ENCODE measurements around the gene DDRGK1.
"Not testable (repeated sequence)": the region's sequence is repeated elsewhere in the genome, so short reads cannot be mapped to it uniquely, and the experiment has no call there.

Gene DDRGK1

DNA sequence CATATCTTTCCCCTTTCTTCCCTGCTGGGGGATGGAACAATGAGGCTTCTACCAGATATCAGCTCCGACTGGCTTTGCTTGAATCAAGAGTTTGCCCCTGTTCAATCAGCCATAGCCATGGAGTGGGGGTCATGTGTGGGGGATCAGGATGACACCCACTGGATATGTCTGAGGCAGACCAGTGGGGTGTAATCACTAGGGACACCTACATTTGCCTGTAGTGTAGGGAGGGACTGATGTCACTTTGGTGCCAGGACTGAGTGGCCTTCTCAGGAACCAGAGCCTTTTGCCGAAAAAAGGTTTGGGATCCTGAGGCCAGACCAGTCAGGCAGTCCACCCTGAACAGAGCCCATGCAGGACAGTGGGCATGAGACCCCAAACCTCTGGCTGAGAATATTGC, 5.9 kb upstream of the DDRGK1 start:
- DNase-seq, result no peak

GRCh38 chr20:3209946-3210317, 5.5 kb upstream of the DDRGK1 start:
- DNase-seq, result peak in 1 of 2 experiments; percentile 14

DNA sequence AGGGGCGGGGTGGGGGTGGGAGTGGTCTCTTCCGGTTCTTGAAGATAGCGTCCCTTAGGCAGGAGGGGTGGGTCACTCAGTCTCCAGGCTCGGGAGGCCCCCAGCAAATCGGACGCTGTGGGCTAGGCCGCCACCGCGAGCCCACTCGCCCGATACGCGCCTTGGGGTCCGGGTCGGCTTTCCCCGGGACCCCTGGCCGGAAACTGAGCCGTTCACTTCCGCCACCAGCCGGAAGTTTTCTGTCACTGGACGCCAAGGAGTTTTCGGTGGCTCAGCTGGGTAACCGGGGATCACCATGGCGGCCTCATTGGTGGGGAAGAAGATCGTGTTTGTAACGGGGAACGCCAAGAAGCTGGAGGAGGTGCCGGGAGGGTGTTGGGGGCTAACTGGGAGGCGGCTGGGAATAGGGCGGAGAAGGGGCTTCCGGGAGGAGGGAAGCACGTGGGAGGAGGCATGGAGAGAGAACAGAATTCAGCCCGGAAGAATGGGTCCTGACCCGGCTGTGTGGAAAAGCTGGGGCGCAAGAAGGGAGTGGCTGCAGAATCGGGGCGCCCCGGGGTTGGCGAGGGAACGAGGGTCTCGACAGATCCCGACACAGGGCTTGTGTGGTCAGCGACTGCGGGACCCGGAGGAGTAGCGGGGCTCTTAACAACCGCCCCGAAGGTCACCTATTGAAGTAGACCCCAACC, 4.9 kb upstream of the DDRGK1 start, which contains the start of gene ITPA:
TSS of gene ITPA (plus strand) at position 242 of the 689 bp plus-strand sequence. CDS start at position 296, 54 bp downstream.
- DNase-seq, result peak; percentile 25 to 45

GRCh38 chr20:3208786-3209256, 4.3 kb upstream of the DDRGK1 start:
- DNase-seq, result no peak

- peak; percentile 71 to 85 for DNase-seq
Measured at GRCh38 chr20:3203315-3204123, 963 bp downstream of the DDRGK1 start.

DNA sequence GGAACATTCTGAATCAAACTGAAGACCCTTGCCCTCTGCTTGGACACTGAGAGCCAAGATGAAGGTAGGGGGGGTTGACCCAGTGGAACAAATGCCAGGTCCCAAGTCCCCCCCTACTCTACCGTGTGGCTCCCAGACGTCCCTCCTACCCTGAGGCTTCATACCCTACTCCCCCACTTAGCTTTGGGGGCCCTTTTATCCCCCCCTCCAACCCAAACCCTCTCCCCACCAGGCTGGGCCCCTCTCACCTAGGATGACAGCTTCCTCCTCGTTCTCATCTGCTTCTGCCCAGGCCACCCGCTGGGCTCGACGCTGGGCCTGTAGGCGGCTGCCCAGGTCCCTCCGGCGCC, 1.5 kb downstream of the DDRGK1 start:
- peak in 1 of 2 experiments; percentile 39 for DNase-seq

GRCh38 chr20:3199976-3200755, 4.3 kb downstream of the DDRGK1 start:
- no peak for DNase-seq

GRCh38 chr20:3199206-3199605, 5.3 kb downstream of the DDRGK1 start:
- no peak for DNase-seq

DNA sequence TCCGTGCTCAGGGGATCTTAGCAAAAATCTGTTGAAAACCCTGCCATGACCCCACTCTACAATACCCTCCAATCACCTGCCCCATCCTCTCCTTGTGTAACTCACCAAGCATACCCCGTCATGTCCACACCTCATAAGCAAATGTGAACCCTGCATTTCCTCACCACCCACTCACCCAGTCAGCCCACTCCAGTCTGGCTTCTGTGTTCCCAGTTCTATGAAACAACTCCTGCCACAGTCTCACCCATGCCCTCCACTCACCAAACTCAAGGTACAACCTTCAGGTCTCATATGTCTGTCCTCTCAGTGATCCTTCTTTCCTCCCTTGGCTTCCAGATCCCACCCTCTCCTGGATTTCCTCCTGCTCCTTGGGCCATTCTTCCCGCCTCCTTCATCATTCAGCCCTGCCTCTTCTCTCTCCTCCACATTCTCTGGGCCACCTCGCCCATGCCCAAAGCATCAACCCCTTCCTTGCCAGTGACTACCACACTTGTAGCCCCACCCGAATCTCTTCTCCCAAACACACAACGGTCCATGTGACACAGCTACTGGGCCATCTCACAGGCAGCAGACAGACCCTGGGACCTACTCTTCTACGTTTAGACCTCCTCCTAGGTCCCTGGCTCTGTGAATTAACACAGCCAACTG, 8.8 kb downstream of the DDRGK1 start:
- no peak for DNase-seq

DNA sequence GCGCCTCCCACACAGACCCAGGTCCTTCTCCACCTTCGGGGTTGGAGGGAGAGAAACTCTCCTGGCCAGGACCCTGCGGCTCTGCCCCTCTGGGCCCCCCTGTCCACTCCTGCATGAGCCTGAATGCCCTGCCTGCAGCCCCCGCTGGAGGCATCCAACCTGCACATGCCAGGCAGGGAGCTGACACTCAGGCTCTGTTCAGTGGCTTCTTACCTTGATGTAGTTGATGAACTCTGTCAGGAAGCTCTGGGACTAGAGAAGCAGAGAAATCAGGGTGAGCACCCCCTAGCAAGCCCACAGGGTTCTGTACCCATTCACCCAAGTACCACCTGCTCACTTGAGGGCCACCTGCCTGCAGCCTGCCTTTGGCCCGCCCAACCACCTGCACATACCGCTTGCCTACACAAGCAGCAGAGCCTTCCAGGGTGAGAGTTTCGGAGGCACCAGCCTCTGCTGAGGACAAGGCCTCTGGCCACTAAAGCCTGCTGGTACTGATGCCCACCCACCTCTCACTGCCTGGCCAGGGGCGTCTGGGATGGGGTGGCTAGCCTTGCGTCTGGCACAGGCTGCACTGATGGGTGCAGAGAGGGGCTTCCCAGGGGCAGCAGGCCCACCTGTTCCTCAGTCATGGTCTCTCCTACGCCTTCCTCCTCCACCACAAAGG, 9.7 kb downstream of the DDRGK1 start:
- no peak for DNase-seq

DNA sequence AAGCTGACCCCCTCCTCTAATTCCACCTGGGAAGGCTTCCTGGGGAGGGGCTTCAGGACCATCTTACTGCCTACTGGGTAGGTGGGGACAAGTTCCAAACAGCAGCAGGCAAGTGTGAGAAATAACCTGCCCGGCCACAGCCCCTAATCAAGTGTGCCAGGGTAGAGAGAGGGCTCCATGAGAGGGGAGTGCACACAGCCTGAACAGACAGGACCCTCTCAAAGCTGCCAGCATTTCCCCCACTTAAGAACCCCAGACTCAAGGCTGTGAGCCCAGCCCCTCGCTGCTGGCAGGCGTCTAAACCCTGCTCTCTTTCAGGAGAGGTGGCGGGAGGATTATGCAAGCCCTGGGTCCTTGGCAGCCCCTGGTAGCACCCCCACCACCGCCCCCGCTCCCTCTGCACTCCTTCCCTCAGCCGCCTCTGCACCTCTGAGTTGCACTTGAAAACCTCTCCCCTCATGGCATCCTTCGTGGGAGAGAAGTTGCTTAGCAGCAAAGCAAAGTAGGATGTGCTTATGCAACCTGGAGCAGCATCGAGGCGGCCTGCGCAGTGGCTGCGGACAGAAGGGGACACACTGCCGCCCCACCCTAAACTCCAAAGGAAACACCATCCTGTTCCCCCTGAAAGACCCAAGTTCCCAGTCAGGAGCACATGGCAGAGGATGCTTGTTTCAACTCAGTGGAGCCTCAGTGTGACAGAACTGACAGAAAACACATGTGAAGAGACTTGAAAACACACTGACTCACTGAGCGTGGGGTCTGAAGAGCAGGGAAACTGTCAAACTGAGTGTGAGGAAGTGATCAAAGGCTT, 10.5 kb downstream of the DDRGK1 start:
- DNase-seq, result no peak

GRCh38 chr20:3192226-3193015, 12.1 kb downstream of the DDRGK1 start:
- no peak for DNase-seq

DNA sequence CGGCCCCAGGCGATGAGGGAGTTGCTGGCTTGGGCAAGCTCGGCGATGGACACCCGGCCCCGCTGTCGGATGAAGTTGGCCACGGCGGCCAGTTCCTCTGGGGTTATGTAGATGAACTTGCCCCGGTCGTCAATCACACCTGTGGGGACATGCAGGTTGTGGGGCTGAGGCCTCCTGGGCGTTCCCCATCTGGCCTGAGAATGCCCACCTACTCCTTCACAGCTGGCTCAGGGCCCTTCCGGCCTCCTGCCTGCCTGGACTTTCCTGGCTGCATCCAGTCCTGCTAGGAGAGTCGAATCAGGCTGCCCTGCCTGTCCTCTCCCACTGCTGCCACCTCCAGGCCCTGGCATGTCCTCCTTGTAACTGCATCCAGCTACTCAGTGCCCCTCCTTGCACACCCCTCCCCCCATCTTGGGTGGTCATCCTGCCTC, 13.8 kb downstream of the DDRGK1 start:
- no peak for DNase-seq

- no peak for DNase-seq
Measured at GRCh38 chr20:3189561-3190131, 14.8 kb downstream of the DDRGK1 start.

DNA sequence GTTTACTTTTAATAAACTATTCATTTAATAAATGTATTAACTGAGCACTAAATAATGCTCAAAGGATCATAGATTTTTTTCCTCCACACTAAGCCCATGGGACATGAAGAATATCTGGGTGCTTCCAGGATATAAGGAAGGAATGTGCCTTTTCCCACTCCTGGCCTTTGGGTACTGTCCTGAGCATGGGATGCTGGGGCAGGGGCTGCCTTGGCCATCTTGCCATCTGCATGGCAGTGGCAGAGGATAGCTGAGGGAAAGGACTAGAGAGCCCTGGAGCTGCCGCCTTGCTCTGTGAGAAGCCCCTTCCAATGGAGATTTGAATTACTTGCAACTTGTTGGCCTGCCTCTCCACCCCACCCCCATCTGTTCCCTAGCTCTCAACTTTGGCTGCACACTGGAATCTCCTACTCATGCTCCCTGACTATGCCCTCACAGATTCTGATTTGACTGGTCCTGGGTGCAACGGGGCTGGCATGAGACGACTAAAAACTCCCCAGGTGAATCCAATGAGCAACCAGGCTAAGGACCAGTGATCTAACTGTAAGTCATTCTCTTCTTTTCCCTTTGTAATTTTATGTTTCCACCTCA, 15.6 kb downstream of the DDRGK1 start:
- no peak for DNase-seq

GRCh38 chr20:3187861-3188260, 16.6 kb downstream of the DDRGK1 start:
- not testable (repeated sequence) for DNase-seq

- no peak for DNase-seq
Measured at GRCh38 chr20:3183896-3184612, 20.4 kb downstream of the DDRGK1 start.

GRCh38 chr20:3182429-3182828, 22.1 kb downstream of the DDRGK1 start:
- DNase-seq, result not testable (repeated sequence)

DNA sequence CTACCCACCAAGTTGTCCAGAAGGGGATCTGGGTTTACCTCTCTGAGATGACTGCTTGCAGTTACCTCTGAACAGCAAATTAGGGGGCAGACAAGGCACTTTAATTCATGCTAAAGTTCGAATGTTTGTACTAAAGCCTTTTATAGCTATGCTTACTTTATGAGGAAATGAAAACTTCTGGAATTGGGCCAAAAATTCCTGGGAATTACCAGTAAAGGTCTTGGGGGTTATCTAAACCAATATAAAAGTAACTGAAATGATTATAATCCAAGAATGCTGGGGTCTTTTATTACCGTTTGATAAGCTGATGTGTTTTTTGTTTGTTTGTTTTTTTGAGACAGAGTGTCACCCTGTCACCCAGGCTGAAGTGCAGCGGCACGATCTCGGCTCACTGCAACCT, 23.2 kb downstream of the DDRGK1 start:
- DNase-seq, result no peak

All from NCI-H2081 (cell line).